Colonic mucosa (tissue), 4 donors: ENCODE measurements around the gene RPS3. TPM values are rescaled to one million over a fixed set of nuclear protein-coding genes. Genes with fewer than 3 reads are reported as not detected.

ENCODE experiments used
- DNase-seq: peaks from one replicate; pipeline ENCODE4 v3.0.0-alpha.2; 2020
- H3K27ac ChIP-seq: fragments of 200-600 bp; one replicate; pipeline ENCODE4 v1.8.0; 2021
- H3K27me3 ChIP-seq: fragments of 200-600 bp; one replicate; pipeline ENCODE4 v1.8.0; 2021
- H3K36me3 ChIP-seq: fragments of 200-600 bp; one replicate; pipeline ENCODE4 v1.8.0; 2021
- H3K4me1 ChIP-seq: fragments of 200-600 bp; one replicate; pipeline ENCODE4 v1.8.0; 2021; ENCODE audit warnings: mild to moderate bottlenecking
- H3K4me3 ChIP-seq: fragments of 200-600 bp; one replicate; pipeline ENCODE4 v1.8.0; 2021
- H3K9ac ChIP-seq, 2 donors: one replicate each; pipeline ENCODE4 v1.7.0; 2013; ENCODE audit warnings: control low read depth in 2 of 2, low read depth in 2 of 2, low read length in 2 of 2
- H3K9me3 ChIP-seq: fragments of 200-600 bp; one replicate; pipeline ENCODE4 v1.8.0; 2021
- intact Hi-C: fragments of 100-400 bp; cut with DNase I; formaldehyde crosslinking; loops from one replicate; pipeline ENCODE4 v1.14.1; 2022
- total RNA-seq, 2 donors: library from RNA; stranded (reverse); fragmentation: NEBNext Ultra II Directional in 1 of 2; extraction: Animal tissue kit (Norgen Biotek cat#: 25700) in 1 of 2; gene quantifications; one replicate each; pipeline ENCODE4 v1.2.1, GENCODE V29; 2021
- TF ChIP-seq, protein P1 (sequence below): fragments of 200-600 bp; IDR thresholded peaks from one replicate; pipeline ENCODE4 v1.8.0; 2022; ENCODE audit warnings: antibody characterized with exemption, mild to moderate bottlenecking
- donor health status: healthy.
- donor health status: DM: no; HTN: no; CAD: no.
- donor health status: DM: no; HTN: no; CAD: no.

Gene RPS3
- total RNA-seq, 2 donors from 2014 or later, result 2,133 to 2,596 TPM

DNA sequence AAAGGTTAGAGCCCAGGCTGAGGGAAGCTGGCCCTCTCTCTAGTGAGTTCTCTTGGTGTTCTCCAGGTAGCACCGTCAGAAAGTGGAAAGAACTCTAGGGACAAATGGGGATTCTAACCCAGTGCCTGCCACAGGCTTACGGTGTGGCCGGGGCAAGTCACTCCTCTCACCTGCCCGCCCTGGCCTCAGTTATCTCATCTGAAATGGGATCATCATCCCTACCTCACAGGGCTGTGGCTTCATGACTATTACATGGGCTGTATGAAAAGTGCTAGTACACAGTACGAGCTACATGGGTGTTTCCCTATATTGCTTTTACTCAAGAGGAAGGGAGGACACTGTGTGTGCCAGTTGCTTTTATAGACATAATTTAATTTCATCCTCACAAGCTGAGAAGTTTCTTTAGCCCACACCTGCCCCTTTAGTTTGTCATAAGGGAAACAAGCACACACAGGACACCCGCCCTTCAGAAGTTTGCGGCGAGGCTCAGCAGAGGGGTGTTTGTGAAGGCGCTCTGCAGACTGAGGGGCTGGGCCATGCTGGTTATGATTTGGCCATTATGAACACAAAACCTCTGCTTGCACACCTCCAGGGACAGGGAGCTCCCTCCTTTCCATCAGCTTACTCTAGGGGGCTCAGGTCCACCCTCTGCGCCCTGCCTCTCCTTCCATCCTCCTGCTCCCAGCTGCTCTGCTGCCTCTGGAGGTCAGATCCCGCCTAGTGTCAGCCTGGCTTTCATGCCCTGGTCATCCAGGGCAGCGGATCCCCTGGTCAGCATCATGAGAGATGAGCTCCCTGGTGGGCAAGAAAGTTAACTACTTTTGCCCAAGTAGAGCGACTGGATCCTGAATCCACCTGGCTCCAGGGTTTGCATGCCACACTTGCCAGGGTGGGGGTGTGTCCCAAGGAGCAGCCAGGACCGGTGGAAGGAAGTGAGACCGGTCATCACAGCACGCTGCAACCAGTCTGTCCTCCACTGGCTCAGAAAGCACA is 32.5 kb downstream of the RPS3 start:
- peaks cover 38% of the 10 kb centered on the region for H3K27me3 ChIP-seq
- intact Hi-C loops, result no loop called here

DNA sequence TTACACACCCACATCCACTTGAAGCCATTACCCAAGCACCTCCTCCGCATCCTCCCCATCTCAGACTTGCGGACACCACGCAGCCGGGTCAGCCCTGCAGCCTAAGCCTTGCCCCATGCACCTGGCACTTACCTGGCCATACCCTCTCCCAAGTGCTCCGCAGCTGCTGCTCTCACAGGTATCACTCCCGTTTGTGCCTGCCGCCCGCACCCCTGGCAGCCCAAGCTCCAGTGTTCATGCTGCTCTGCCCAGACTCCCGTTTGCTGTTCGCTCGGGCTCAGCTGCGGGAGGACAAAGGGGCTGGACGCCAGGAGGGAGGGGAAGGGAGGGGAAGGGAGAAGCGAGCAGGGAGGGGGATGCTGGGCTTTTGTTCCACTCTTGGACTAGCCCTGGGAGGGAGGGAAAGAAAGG is 33.6 kb downstream of the RPS3 start, which contains the start of gene KLHL35:
TSS of gene KLHL35 (minus strand) at position 293 of the 411 bp plus-strand sequence. CDS start 2,574 bp downstream, outside the sequence.
- no peaks in the 10 kb centered on the region for H3K9me3 ChIP-seq
- TF ChIP-seq, protein P1, sequence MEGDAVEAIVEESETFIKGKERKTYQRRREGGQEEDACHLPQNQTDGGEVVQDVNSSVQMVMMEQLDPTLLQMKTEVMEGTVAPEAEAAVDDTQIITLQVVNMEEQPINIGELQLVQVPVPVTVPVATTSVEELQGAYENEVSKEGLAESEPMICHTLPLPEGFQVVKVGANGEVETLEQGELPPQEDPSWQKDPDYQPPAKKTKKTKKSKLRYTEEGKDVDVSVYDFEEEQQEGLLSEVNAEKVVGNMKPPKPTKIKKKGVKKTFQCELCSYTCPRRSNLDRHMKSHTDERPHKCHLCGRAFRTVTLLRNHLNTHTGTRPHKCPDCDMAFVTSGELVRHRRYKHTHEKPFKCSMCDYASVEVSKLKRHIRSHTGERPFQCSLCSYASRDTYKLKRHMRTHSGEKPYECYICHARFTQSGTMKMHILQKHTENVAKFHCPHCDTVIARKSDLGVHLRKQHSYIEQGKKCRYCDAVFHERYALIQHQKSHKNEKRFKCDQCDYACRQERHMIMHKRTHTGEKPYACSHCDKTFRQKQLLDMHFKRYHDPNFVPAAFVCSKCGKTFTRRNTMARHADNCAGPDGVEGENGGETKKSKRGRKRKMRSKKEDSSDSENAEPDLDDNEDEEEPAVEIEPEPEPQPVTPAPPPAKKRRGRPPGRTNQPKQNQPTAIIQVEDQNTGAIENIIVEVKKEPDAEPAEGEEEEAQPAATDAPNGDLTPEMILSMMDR, result no peak
- H3K36me3 ChIP-seq, result no peaks in the 10 kb centered on the region
- H3K27ac ChIP-seq, result no peak within 1 kb of the TSS
- no peak within 1 kb of the TSS for H3K9ac ChIP-seq
- peaks cover 10% of the 10 kb centered on the region for H3K4me1 ChIP-seq
- DNase-seq, result no peak
- H3K4me3 ChIP-seq, result no peak within 1 kb of the TSS
- intact Hi-C loops, result no loop called here
- peaks cover 38% of the 10 kb centered on the region for H3K27me3 ChIP-seq

More for the DNA sequence above, 32.5 kb downstream of the RPS3 start:
- no peaks in the 10 kb centered on the region for H3K36me3 ChIP-seq
- peaks cover 10% of the 10 kb centered on the region for H3K4me1 ChIP-seq
- H3K9me3 ChIP-seq, result no peaks in the 10 kb centered on the region
- H3K9ac ChIP-seq, result no peak overlapping the region
- no peak overlapping the region for H3K4me3 ChIP-seq
- peak; percentile 32 for DNase-seq
- H3K27ac ChIP-seq, result no peak overlapping the region
- TF ChIP-seq, protein P1, result no peak

DNA sequence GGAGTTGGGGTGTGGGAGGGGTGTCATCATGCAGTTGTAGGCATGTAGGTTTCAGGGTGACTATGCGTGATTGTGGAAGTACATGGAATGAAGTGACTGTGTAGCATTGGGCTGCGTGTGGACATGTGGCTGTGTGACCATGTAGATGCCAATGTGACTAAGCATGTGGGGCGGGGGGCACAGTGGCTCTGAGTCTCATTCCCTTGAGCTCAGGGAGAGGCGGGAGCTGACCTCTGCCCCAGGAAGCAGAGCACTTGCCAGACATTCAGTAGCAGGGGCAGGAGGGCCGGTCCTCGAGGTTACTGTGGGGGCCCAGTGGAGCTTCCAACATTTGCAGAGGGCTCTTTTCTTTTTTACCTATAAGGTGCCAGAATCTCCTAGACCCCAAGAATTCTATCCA is 34.1 kb downstream of the RPS3 start:
- TF ChIP-seq, protein P1, result no peak
- peaks cover 38% of the 10 kb centered on the region for H3K27me3 ChIP-seq
- DNase-seq, result no peak

DNA sequence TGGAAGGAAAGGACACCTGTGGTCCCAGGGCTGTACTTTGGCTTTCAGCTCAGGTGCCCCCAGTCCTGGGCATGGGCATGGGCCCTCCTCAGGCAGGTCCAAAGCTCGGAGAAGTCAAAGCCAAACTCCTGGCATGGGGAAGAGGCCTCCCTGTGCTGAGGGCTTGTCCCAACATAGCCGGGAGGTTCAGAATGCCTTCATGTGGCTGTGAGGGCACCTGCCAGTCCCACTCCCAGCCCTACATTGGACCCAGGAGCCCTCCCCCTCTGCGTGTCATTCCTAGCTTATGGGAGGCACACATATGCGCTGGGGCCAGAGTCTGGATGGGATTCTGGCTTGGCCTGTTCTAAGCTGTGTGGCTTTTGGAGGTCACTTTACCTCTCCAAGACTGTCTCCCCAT is 34.7 kb downstream of the RPS3 start:
- intact Hi-C loops, result no loop called here
- Histone ChIP-seq H3K27me3 (peaks cover 37% of the 10 kb centered on the region), H3K9ac (no peak overlapping the region), H3K4me3 (no peak overlapping the region), H3K27ac (no peak overlapping the region), H3K36me3 (no peaks in the 10 kb centered on the region), H3K9me3 (no peaks in the 10 kb centered on the region), H3K4me1 (peaks cover 10% of the 10 kb centered on the region)
- no peak for DNase-seq
- TF ChIP-seq, protein P1, result no peak

More for the DNA sequence above, 34.1 kb downstream of the RPS3 start:
- H3K9ac ChIP-seq, result no peak overlapping the region
- H3K27ac ChIP-seq, result no peak overlapping the region
- no peaks in the 10 kb centered on the region for H3K36me3 ChIP-seq
- no peaks in the 10 kb centered on the region for H3K9me3 ChIP-seq
- no peak overlapping the region for H3K4me3 ChIP-seq
- intact Hi-C loops, result no loop called here
- H3K4me1 ChIP-seq, result peaks cover 10% of the 10 kb centered on the region

DNA sequence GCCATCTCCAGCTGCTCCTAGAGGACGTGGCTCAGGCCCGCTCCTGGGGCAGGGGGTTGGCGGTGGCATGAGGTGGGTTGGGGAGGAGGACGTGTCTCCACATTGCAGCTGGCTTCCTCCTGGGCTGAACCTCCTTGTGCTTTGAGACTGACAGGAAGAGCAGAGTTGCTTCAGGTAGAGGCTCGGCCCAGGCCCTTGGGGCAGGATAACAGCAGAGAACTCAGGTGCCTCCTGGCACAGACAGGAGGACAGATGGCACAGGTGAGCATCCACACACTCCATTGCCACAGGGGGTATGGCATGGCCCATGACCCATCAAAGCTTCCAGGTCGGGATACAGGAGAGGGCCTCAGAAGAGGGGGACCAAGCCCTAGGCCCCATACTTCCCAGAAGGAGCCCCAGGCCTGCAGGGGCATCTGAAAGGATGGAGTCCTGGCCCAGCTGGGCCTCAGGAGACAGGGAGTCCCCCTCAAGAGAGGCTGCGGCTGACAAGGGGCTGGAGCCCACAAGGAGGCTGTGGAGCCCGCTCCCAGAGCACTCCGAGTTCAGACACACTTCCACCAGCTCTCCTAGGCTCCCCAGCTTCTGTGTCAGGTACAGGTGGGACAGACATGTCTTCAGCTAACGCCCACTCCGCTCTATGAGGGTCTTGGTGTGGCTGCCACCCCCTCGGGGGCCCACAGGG is 35.7 kb downstream of the RPS3 start:
- TF ChIP-seq, protein P1, result no peak
- Histone ChIP-seq H3K9ac (no peak overlapping the region), H3K4me1 (peaks cover 10% of the 10 kb centered on the region), H3K36me3 (no peaks in the 10 kb centered on the region), H3K27ac (no peak overlapping the region), H3K4me3 (no peak overlapping the region), H3K9me3 (no peaks in the 10 kb centered on the region), H3K27me3 (peaks cover 30% of the 10 kb centered on the region)
- no peak for DNase-seq
- intact Hi-C loops, result no loop called here
